Measurements from ENCODE around the gene SLC9A1.

The SLC9A1 gene

DNA sequence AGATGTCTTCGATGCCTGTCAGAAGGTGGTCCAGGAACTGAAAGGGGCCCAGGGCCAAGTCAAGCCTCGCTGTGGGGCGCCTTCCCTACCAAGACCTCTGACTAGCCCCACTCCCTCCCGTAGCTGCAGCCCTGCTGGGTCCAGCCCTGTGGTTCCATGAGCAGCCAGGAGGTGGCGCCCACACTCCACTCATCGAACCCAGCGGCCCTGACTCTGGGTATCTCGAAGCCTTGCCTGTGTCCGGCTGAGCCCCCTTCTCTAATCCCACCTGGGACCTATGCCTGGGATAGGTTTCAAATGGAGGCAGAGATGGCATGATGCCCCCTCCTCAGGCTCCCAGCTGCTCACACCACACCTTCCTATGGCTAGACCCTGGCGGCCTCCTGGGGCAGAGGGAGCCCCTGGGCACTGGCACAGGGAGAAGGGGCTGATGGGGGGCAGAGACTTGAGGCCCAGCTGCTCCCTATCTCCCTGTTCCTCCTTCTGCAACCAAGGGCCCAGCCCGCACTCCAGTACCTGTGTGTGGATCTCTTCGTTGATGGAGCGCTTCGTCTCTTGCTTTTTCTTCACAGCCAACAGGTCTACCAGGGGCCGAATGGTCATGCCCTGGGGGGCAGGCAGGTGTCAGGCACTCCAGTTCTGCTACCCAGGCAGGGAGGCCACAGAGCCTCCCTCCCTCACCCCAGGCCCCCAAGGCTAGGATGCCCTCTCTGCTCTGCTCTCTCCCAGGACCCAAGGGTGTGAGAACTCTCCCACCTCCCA lies 52.0 kb downstream of the SLC9A1 start:
- DNase-seq (ENCODE audit: low read depth in 2 of 2) = peak; percentile 68 to 75

GRCh38 chr1:27102134-27102706 lies 52.7 kb downstream of the SLC9A1 start:
- no peak for DNase-seq (ENCODE audit: low read depth in 2 of 2)

- DNase-seq (ENCODE audit: low read depth in 2 of 2) = no peak
These were observed 53.2 kb downstream of the SLC9A1 start for GRCh38 chr1:27101696-27102095.

GRCh38 chr1:27101054-27101491 lies 53.9 kb downstream of the SLC9A1 start:
- no peak for DNase-seq (ENCODE audit: low read depth in 2 of 2)

GRCh38 chr1:27100335-27101053 lies 54.4 kb downstream of the SLC9A1 start:
- DNase-seq (ENCODE audit: low read depth in 2 of 2) = no peak

DNA sequence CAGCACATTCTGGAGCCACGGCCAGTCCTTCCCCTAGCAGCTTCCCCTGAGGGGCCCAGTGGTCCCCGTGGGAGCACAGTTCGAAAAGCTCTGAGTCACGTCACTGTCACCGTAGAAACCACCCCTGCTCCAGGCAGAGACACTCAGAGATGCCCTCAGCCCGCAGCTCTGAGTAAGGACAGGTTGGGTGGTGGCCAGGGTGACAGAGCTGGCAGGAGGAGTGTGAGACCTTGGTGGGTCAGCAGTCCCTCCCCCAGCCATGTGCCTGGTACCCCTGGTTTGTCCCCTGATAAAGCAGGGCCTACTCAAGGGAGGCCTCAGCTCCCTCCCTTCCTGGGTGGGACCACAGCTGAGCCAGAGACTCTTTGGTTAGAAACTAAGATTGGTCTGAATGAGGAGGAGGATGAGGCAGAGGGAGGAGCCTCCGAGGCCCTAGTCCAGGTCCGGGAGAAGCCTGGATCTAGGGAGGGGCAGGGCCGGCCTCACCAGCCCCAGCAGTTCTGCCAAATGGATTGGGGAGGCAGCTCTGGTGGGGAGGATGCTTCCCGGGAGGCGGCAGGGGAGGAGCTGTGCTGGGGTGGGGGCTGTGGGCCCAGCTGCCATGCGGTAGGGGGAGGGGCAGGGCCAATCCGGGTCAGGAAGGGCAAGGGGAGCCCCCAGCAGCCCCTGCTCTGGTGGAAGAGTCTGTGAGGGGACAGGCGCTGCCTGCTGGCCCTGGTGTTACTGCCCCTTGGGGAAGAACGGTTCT lies 55.2 kb downstream of the SLC9A1 start:
- no peak for DNase-seq (ENCODE audit: low read depth in 2 of 2)

DNA sequence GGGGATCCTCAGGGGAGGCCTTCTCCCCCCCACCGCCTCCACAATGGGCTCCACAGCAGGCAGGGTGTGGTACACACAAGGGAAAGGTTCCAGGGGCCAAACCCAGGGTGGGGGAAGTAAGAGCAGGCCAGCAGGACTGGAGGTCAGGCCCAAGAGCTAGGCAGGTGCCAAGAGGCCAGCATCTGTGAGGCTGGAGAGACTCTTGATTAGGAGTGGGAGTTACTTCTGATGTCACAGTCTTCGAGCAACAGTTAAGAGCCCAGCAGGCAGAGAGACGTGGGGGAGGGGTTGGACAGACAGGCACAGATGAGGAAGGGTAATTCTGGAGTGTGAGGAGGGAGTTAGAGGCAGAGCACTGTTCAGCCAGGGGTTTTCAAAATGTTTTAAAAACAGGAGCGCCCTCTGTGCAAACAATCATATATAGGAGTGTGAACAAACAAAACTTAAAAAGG lies 55.8 kb downstream of the SLC9A1 start:
- no peak for DNase-seq (ENCODE audit: low read depth in 2 of 2)

GRCh38 chr1:27098431-27099134 lies 56.3 kb downstream of the SLC9A1 start:
- no peak for DNase-seq (ENCODE audit: low read depth in 2 of 2)

DNA sequence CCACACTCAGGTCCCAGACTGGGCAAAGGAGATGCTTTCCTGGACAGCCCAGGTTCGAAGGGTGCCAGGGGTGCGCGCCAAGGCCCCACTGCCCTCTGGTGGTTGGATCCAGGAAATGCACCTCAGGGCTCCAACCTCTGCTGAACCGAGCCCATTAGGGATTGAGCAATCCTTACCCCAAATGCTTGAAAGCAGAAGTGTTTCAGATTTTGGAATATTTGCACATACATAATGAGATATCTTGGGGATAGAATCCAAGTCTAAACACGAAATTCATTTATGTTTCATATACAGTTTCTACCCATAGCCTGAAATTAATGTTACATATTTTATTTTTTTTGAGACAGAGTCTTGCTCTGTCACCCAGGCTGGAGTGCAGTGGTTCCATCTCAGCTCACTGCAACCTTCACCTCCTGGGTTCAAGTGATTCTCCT lies 57.4 kb downstream of the SLC9A1 start:
- DNase-seq (ENCODE audit: low read depth in 2 of 2) = peak; percentile 39 to 47

- no peak for DNase-seq (ENCODE audit: low read depth in 2 of 2)
These were observed 59.3 kb downstream of the SLC9A1 start for GRCh38 chr1:27095576-27095975.

GRCh38 chr1:27092888-27093287 lies 62.0 kb downstream of the SLC9A1 start:
- DNase-seq (ENCODE audit: low read depth in 2 of 2) = no peak

GRCh38 chr1:27090911-27091310 lies 64.0 kb downstream of the SLC9A1 start:
- no peak for DNase-seq (ENCODE audit: low read depth in 2 of 2)

DNA sequence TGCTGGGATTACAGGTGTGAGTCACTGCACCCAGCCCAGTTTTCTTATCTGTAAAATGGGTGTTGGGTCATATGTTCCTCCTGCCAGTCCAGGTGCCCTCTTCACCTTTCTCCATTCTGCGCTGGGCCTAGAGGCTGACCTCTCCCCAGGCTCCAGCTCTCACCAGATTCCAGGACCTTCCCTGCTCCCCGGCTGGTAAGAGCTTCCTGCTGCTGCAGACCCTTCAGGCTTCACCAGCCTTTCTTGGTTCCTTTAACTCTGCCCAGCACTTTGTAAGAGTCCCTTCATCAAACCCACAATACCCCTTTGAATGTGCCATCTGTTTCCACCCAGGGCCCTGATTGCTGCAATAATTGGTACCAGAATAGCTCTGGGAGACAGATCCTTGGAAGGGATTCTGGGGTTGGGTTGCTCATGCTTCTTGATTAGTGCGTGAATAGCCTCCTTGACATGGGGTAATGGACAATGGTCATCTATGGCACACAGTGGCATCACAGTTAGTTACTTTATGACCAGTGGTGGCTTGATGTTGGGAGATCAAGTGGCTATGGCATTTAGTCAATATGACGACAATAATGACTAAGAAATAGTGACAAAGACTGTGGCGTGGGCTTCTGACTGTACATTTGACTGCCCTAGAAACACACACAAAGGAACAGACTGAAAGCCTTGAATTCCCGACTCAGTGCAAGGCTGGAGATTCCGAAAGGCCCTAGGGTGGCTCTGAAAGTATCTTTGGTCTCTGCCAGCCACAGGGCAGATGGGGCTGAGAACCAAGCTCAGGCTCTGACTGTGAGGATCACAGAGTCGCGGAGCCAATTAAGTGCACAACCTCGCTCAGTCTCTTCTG lies 67.3 kb downstream of the SLC9A1 start:
- no peak for DNase-seq (ENCODE audit: low read depth in 2 of 2)

GRCh38 chr1:27086628-27087027 lies 68.3 kb downstream of the SLC9A1 start:
- DNase-seq (ENCODE audit: low read depth in 2 of 2) = no peak

GRCh38 chr1:27086026-27086425 lies 68.9 kb downstream of the SLC9A1 start:
- DNase-seq (ENCODE audit: low read depth in 2 of 2) = no peak

- no peak for DNase-seq (ENCODE audit: low read depth in 2 of 2)
These were observed 70.8 kb downstream of the SLC9A1 start for GRCh38 chr1:27084107-27084506.

DNA sequence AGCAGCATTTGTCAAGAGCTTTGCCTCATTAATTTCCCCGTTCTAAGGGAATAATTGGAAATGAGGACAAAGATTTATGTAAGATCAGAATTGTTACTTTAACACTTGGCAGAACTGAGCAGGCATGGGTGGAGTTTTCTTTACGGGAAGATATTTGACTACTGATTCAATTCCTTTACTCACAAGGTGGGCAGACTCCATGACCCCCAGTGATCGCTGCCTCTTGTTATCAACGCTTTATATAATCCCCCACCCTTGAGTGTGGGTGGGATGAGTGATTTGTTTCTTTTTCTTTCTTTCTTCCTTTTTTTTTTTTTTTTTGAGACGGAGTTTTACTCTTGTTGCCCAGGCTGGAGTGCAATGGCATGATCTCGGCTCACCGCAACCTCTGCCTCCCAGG lies 77.0 kb downstream of the SLC9A1 start:
- DNase-seq (ENCODE audit: low read depth in 2 of 2) = no peak

GRCh38 chr1:27076803-27077202 lies 78.1 kb downstream of the SLC9A1 start:
- no peak for DNase-seq (ENCODE audit: low read depth in 2 of 2)

GRCh38 chr1:27074175-27074780 lies 80.6 kb downstream of the SLC9A1 start:
- no peak for DNase-seq (ENCODE audit: low read depth in 2 of 2)

GRCh38 chr1:27071049-27071416 lies 83.9 kb downstream of the SLC9A1 start:
- no peak for DNase-seq (ENCODE audit: low read depth in 2 of 2)
